Right ventricle myocardium inferior (tissue), 1 donor: ENCODE measurements around the gene ENTREP1. TPM values are rescaled to one million over a fixed set of nuclear protein-coding genes. Genes with fewer than 3 reads are reported as not detected.
"Not testable (repeated sequence)": the region's sequence is repeated elsewhere in the genome, so short reads cannot be mapped to it uniquely, and the experiment has no call there.

Source experiments
- ATAC-seq: fragments of 200-7000 bp; cut with Tn5 transposase; one replicate; pipeline ENCODE4 v1.9.1; 2020; ENCODE audit warnings: mild to moderate bottlenecking, moderate library complexity
- DNase-seq: peaks from one replicate; pipeline ENCODE4 v3.0.0; 2021; ENCODE audit errors: missing footprints
- intact Hi-C: fragments of 100-400 bp; cut with DNase I; formaldehyde crosslinking; loops from one replicate; pipeline ENCODE4 v1.11.0; 2022
- long read RNA-seq: library from polyadenylated mRNA; unstranded; transcript quantifications from one replicate; pipeline ENCODE4 v2.0.0, GENCODE V29; 2021
- total RNA-seq: library from RNA; stranded (reverse); fragmentation: NEBNext Ultra II Directional; extraction: Animal tissue kit (Norgen Biotek cat#: 25700); gene quantifications from one replicate; pipeline ENCODE4 v1.2.1, GENCODE V29; 2021
- donor health status: DM: no; HTN: yes; CAD: no; lungs with severe emphysema.

The ENTREP1 gene
- 20.0 TPM for total RNA-seq
- long read RNA-seq, transcript FAM189A2-202 (11 exons, 2,648 nt) = major isoform, 15 of 26 reads
- long read RNA-seq, partial matches to known transcripts = 3 of 26 reads
- long read RNA-seq, other reads (novel, unspliced or antisense) = 8 of 26 reads

GRCh38 chr9:69324549-69325401 is at the start of gene ENTREP1:
Gene ENTREP1 (plus strand): TSS chr9:69325215. CDS start chr9:69325310, 95 bp downstream.
- ATAC-seq = peak; percentile 94
- intact Hi-C loops = loop anchor here (2.0 to 10.0 kb wide), 5 partner anchors 28 to 290 kb away; partner anchors contain the start of gene FXN
- DNase-seq = peak; percentile 83

GRCh38 chr9:69276775-69277174 is 48.2 kb upstream of the ENTREP1 start:
- no peak for ATAC-seq
- intact Hi-C loops = no loop called here
- no peak for DNase-seq

GRCh38 chr9:69279084-69279731 is 45.8 kb upstream of the ENTREP1 start:
- ATAC-seq (no peak), DNase-seq (no peak)
- intact Hi-C loops = no loop called here

GRCh38 chr9:69279733-69280132 is 45.3 kb upstream of the ENTREP1 start:
- no peak for DNase-seq
- intact Hi-C loops = no loop called here
- no peak for ATAC-seq

GRCh38 chr9:69283003-69283402 is 42.0 kb upstream of the ENTREP1 start:
- DNase-seq (no peak), ATAC-seq (no peak)
- intact Hi-C loops = no loop called here

GRCh38 chr9:69292078-69292477 is 32.9 kb upstream of the ENTREP1 start:
- intact Hi-C loops = no loop called here

GRCh38 chr9:69293156-69293555 is 31.9 kb upstream of the ENTREP1 start:
- intact Hi-C loops = no loop called here
- ATAC-seq (no peak), DNase-seq (no peak)

More at GRCh38 chr9:69292078-69292477, 32.9 kb upstream of the ENTREP1 start:
- no peak for ATAC-seq
- DNase-seq = no peak

- DNase-seq (no peak), ATAC-seq (peak; percentile 72)
- intact Hi-C loops = loop anchor here (2.0 kb wide), 1 partner anchor 29 kb away; the partner anchor contains the start of gene ENTREP1
Measured at GRCh38 chr9:69295872-69296552, 29.0 kb upstream of the ENTREP1 start.

- intact Hi-C loops = loop anchor here (2.0 kb wide), 1 partner anchor 27 kb away; the partner anchor contains the start of gene ENTREP1
Measured at GRCh38 chr9:69297300-69297980, 27.6 kb upstream of the ENTREP1 start.

GRCh38 chr9:69299315-69299714 is 25.7 kb upstream of the ENTREP1 start:
- intact Hi-C loops = no loop called here
- DNase-seq (no peak), ATAC-seq (no peak)

More at GRCh38 chr9:69297300-69297980, 27.6 kb upstream of the ENTREP1 start:
- ATAC-seq = no peak
- DNase-seq = no peak

- ATAC-seq (no peak), DNase-seq (no peak)
- intact Hi-C loops = no loop called here
Measured at GRCh38 chr9:69299826-69300225, 25.2 kb upstream of the ENTREP1 start.

- intact Hi-C loops = no loop called here
- no peak for ATAC-seq
- no peak for DNase-seq
Measured at GRCh38 chr9:69303331-69303730, 21.7 kb upstream of the ENTREP1 start.

- DNase-seq, ATAC-seq, intact Hi-C loops: not testable (repeated sequence)
Measured at GRCh38 chr9:69306895-69307445, 18.0 kb upstream of the ENTREP1 start.

GRCh38 chr9:69307446-69308205 is 17.4 kb upstream of the ENTREP1 start:
- DNase-seq (no peak), ATAC-seq (peak; percentile 34)
- intact Hi-C loops = no loop called here

- no peak for DNase-seq
- no peak for ATAC-seq
- intact Hi-C loops = no loop called here
Measured at GRCh38 chr9:69308206-69308931, 16.6 kb upstream of the ENTREP1 start.

- no peak for ATAC-seq
- intact Hi-C loops = no loop called here
- DNase-seq = no peak
Measured at GRCh38 chr9:69313175-69313574, 11.8 kb upstream of the ENTREP1 start.

- no peak for DNase-seq
- intact Hi-C loops = no loop called here
- no peak for ATAC-seq
Measured at GRCh38 chr9:69314547-69314946, 10.5 kb upstream of the ENTREP1 start.
